Endothelial cell (in vitro differentiated cells): ENCODE results near the gene SS18. TPM values are rescaled to one million over a fixed set of nuclear protein-coding genes. Genes with fewer than 3 reads are reported as not detected.

ENCODE experiments used
- DNase-seq: peaks from one replicate; pipeline ENCODE4 v3.0.0; 2021; ENCODE audit warnings: low spot score
- H3K27ac Mint-ChIP-seq: one replicate; pipeline ENCODE4 v1.8.0; 2021; ENCODE audit warnings: mixed read lengths, inconsistent platforms; ENCODE audit not compliant: unreplicated experiment
- H3K27me3 Mint-ChIP-seq: one replicate; pipeline ENCODE4 v1.8.0; 2021; ENCODE audit warnings: mild to moderate bottlenecking, moderate library complexity, mixed read lengths, inconsistent platforms; ENCODE audit not compliant: unreplicated experiment
- H3K36me3 Mint-ChIP-seq: one replicate; pipeline ENCODE4 v1.8.0; 2021; ENCODE audit warnings: mild to moderate bottlenecking, low read depth, mixed read lengths, inconsistent platforms; ENCODE audit not compliant: unreplicated experiment
- H3K4me1 Mint-ChIP-seq: one replicate; pipeline ENCODE4 v1.8.0; 2021; ENCODE audit warnings: mild to moderate bottlenecking, mixed read lengths, inconsistent platforms; ENCODE audit not compliant: unreplicated experiment
- H3K4me3 Mint-ChIP-seq: one replicate; pipeline ENCODE4 v1.8.0; 2021; ENCODE audit warnings: mild to moderate bottlenecking, mixed read lengths, inconsistent platforms; ENCODE audit not compliant: unreplicated experiment
- H3K9me3 Mint-ChIP-seq: one replicate; pipeline ENCODE4 v1.8.0; 2021; ENCODE audit warnings: mixed read lengths, inconsistent platforms; ENCODE audit not compliant: unreplicated experiment
- total RNA-seq: library from RNA; stranded (reverse); fragmentation: NEBNext Ultra II Directional; extraction: Animal tissue kit (Norgen Biotek cat#: 25700); gene quantifications from one replicate; pipeline ENCODE4 v1.2.1, GENCODE V29; 2021; ENCODE audit not compliant: unreplicated experiment
- TF ChIP-seq, protein P1 (sequence below): fragments of 200-600 bp; sonication (generic); IDR thresholded peaks from one replicate; pipeline ENCODE4 v1.5.0; 2021; ENCODE audit warnings: antibody characterized with exemption; ENCODE audit not compliant: unreplicated experiment

The SS18 gene
- total RNA-seq, 1 donor from 2014 or later, result 94.6 TPM

DNA sequence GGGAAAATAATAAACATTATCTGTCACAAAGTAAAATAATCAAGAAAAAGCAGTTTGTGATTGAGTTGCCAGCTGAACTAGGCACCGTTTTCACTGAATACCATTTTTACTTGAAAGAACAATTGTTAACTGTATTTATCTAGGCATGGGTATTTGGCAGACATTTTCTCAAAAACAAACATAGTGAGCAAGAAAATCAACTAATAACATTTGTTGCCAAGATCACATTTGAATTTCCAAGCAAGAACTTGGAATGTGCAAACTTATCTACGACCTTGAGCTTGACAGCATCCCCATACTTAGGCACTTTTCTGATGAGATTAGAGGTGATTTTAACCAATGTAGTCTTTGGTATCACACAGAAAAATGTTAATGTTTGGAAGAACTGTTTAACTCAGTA lies 16.7 kb downstream of the SS18 start:
- Mint-ChIP-seq H3K9me3 (no peaks in the 10 kb centered on the region), H3K4me3 (no peak overlapping the region), H3K36me3 (peaks cover 31% of the 10 kb centered on the region), H3K27me3 (peaks cover 2% of the 10 kb centered on the region), H3K4me1 (no peaks in the 10 kb centered on the region), H3K27ac (no peak overlapping the region)
- TF ChIP-seq, protein P1, sequence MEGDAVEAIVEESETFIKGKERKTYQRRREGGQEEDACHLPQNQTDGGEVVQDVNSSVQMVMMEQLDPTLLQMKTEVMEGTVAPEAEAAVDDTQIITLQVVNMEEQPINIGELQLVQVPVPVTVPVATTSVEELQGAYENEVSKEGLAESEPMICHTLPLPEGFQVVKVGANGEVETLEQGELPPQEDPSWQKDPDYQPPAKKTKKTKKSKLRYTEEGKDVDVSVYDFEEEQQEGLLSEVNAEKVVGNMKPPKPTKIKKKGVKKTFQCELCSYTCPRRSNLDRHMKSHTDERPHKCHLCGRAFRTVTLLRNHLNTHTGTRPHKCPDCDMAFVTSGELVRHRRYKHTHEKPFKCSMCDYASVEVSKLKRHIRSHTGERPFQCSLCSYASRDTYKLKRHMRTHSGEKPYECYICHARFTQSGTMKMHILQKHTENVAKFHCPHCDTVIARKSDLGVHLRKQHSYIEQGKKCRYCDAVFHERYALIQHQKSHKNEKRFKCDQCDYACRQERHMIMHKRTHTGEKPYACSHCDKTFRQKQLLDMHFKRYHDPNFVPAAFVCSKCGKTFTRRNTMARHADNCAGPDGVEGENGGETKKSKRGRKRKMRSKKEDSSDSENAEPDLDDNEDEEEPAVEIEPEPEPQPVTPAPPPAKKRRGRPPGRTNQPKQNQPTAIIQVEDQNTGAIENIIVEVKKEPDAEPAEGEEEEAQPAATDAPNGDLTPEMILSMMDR, result no peak
- DNase-seq, result no peak

DNA sequence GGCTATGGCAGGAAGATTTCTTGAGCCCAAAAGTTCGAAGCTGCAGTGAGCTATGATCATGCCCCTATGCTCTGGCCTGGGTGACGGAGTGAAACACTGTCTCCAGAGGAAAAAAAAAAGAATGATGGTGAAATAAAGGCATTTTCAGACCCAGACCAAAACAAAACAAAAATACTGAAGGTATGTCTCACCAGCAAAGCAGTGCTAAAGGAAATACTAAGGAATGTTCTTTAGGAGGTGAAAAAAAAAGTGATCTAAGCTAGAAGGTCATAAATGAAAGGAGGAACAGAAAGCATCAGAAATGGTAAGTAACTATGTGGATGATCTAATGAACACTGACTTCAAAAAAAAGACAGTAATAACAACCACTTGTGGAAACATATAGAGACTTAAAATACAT lies 18.7 kb downstream of the SS18 start:
- no peaks in the 10 kb centered on the region for H3K27me3 Mint-ChIP-seq
- no peaks in the 10 kb centered on the region for H3K9me3 Mint-ChIP-seq
- no peak overlapping the region for H3K27ac Mint-ChIP-seq
- H3K4me3 Mint-ChIP-seq, result peak overlapping the region; percentile 38
- DNase-seq, result no peak
- H3K36me3 Mint-ChIP-seq, result peaks cover 24% of the 10 kb centered on the region
- TF ChIP-seq, protein P1, result no peak
- H3K4me1 Mint-ChIP-seq, result no peaks in the 10 kb centered on the region

DNA sequence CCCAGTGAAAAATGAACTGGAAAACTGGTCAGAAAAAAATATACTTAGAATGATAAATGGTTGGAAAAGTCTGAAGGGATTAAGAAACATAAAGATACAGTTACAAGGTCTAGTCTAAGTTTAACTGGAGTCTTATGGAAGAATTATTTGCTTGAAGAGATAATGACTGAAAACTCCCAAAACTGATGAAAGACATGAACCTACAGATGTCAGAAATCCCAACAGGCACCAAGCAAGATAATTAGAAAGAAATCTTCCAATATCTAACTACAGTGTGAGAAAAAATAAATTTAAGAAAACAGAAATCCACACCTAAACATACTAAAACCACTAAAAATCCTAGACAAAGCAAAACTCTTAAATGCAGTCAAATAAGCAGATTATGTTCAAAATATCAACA lies 19.4 kb downstream of the SS18 start:
- peaks cover 21% of the 10 kb centered on the region for H3K36me3 Mint-ChIP-seq
- H3K27ac Mint-ChIP-seq, result no peak overlapping the region

DNA sequence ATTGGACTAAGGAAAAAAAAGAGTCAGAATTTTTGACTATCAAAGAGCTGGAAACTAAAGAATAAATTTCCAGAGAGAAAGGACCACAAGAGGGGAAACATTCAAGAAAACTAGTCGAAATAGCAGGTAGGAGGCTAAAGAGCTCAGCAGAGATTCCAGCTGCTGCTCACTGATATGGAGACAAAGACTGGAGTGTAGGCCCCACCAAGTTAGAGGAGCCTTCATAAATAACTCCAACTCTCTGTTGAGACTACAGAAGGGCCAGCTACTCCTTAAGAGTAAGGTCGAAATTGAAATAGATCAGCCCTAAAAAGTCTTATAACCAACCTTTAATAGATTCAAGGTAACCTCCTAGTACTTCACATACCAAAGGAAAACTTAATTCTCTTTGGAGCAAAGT lies 31.1 kb downstream of the SS18 start:
- Mint-ChIP-seq H3K27ac (peak overlapping the region; percentile 25), H3K36me3 (peaks cover 22% of the 10 kb centered on the region), H3K9me3 (no peaks in the 10 kb centered on the region), H3K4me1 (no peaks in the 10 kb centered on the region), H3K27me3 (peaks cover 2% of the 10 kb centered on the region), H3K4me3 (no peak overlapping the region)
- TF ChIP-seq, protein P1, result no peak
- no peak for DNase-seq

More for the DNA sequence above, 19.4 kb downstream of the SS18 start:
- Mint-ChIP-seq H3K27me3 (no peaks in the 10 kb centered on the region), H3K4me3 (no peak overlapping the region), H3K4me1 (no peaks in the 10 kb centered on the region), H3K9me3 (no peaks in the 10 kb centered on the region)
- no peak for DNase-seq
- TF ChIP-seq, protein P1, result no peak

DNA sequence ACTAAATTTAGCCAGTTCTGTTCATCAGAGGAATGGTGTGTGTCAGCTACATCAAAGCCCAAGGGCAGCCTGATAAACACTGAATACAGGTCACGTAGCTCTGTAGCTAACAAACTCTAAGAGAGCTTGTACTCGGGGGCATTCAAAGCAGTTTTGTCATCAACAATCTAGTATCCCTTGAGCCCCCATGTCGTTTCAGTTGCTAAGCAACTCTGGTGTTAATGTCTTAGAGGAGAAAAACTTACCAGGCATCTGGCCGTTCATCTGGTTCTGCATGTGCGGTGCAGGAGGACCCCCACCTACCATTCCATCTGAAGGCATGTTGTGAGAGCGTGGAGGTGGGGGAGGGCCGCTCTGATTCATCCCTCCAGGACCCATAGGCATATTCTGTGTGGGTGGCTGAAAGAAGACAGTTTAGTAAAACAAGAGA lies 33.1 kb downstream of the SS18 start:
- H3K36me3 Mint-ChIP-seq, result peaks cover 22% of the 10 kb centered on the region
- TF ChIP-seq, protein P1, result no peak
- no peaks in the 10 kb centered on the region for H3K9me3 Mint-ChIP-seq
- H3K27me3 Mint-ChIP-seq, result peaks cover 2% of the 10 kb centered on the region
- no peak for DNase-seq
- no peak overlapping the region for H3K27ac Mint-ChIP-seq
- H3K4me1 Mint-ChIP-seq, result no peaks in the 10 kb centered on the region
- H3K4me3 Mint-ChIP-seq, result peak overlapping the region; percentile 32
